ENCODE results near the gene AEBP2. TPM values are rescaled to one million over a fixed set of nuclear protein-coding genes. Genes with fewer than 3 reads are reported as not detected.
"Not testable (repeated sequence)": the region's sequence is repeated elsewhere in the genome, so short reads cannot be mapped to it uniquely, and the experiment has no call there.

The AEBP2 gene, protein sequence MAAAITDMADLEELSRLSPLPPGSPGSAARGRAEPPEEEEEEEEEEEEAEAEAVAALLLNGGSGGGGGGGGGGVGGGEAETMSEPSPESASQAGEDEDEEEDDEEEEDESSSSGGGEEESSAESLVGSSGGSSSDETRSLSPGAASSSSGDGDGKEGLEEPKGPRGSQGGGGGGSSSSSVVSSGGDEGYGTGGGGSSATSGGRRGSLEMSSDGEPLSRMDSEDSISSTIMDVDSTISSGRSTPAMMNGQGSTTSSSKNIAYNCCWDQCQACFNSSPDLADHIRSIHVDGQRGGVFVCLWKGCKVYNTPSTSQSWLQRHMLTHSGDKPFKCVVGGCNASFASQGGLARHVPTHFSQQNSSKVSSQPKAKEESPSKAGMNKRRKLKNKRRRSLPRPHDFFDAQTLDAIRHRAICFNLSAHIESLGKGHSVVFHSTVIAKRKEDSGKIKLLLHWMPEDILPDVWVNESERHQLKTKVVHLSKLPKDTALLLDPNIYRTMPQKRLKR
- total RNA-seq = 10 to 100 TPM; 28.3 to 79.6 TPM

DNA sequence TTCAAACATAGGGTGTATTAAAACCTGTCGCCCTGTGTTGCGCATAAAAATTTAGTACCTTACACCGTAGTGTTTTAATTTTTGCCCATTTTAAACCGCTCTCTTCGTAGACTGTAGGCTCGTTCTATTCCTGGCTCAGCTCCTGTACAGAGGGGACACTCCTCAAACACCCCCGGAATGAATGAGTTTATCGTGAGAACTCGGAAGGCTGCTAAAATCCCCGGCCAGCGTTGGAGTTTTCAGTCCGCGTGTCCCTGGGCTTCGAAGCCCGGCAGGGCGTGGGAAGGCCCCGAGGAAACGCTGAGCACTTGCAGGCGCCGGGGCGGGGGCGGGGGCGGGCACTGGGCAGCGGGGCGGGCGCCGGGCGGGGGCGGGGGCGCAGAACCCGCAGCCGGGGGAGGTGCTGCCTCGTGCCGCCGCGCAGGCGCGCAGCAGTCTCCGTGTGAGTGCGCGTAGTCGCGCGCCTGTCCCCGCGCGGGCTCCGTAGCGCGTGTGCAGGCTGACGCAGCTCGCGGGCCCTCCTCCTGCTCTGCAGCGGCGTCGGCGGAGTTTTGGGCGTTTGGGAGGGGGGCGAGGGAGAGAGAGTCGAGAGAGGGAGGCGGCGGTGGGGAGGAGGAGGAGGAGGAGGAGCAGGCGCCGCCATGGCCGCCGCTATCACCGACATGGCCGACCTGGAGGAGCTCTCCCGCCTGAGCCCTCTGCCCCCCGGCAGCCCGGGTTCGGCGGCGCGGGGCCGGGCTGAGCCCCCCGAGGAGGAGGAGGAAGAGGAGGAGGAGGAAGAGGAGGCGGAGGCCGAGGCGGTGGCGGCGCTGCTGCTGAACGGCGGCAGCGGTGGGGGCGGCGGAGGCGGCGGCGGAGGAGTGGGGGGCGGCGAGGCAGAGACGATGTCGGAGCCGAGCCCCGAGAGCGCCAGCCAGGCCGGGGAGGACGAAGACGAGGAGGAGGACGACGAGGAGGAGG, at the start of gene AEBP2:
TSS of gene AEBP2 (plus strand) at position 434 of the 960 bp plus-strand sequence. CDS start at position 642, 208 bp downstream.
- Histone ChIP-seq H3K4me1 (ENCODE audit: control insufficient read depth in 1 of 2, low read depth in 2 of 2) (peaks cover 14 to 25% of the 10 kb centered on the region in 2 donors), H3K9me3 (no peaks in the 10 kb centered on the region), H3K36me3 (no peaks in the 10 kb centered on the region), H3K27ac (peak within 1 kb of the TSS; percentile 92 to 98), H3K4me3 (peak within 1 kb of the TSS; percentile 99), H3K27me3 (replicated peaks; ENCODE audit: insufficient read depth) (no peaks in the 10 kb centered on the region)
- peak; percentile 77 for ATAC-seq (ENCODE audit: insufficient number of reproducible peaks, low FRiP score, low read depth)
- TF ChIP-seq, protein P1, sequence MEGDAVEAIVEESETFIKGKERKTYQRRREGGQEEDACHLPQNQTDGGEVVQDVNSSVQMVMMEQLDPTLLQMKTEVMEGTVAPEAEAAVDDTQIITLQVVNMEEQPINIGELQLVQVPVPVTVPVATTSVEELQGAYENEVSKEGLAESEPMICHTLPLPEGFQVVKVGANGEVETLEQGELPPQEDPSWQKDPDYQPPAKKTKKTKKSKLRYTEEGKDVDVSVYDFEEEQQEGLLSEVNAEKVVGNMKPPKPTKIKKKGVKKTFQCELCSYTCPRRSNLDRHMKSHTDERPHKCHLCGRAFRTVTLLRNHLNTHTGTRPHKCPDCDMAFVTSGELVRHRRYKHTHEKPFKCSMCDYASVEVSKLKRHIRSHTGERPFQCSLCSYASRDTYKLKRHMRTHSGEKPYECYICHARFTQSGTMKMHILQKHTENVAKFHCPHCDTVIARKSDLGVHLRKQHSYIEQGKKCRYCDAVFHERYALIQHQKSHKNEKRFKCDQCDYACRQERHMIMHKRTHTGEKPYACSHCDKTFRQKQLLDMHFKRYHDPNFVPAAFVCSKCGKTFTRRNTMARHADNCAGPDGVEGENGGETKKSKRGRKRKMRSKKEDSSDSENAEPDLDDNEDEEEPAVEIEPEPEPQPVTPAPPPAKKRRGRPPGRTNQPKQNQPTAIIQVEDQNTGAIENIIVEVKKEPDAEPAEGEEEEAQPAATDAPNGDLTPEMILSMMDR (IDR thresholded peaks at IDR 0.05) = no peak
- peak; percentile 85 for DNase-seq (ENCODE audit: low spot score)

DNA sequence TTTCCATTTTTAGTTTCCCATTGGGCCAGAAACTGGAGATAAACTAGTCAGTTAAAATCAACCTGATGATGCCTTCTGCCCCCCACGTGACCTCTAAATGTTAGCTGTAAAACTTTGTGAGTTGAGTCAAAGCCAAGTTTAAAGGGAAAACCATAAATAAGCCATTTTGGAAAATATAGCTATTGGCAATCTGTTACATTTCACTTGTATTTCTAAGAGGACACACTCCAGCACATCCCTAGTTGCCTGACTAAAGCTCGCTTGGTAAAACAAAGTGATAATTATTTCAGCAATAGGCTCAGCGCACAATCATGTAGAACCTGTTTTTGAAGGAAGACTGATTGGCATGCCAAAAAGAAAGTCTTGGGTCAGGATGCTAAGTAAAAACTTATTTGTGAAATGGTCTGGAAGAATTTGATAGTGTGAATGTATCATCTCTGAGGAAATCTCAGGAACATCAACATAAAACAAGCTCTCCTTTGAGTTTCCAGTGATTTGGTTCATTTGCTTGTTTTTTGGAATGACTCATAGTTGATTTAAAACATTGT, 49.2 kb upstream of the AEBP2 start:
- H3K9me3 ChIP-seq = no peaks in the 10 kb centered on the region
- H3K4me1 ChIP-seq (ENCODE audit: control insufficient read depth in 1 of 2, low read depth in 2 of 2) = no peaks in the 10 kb centered on the region
- ATAC-seq (ENCODE audit: insufficient number of reproducible peaks, low FRiP score, low read depth) (no peak), DNase-seq (ENCODE audit: low spot score) (no peak)
- no peak overlapping the region for H3K4me3 ChIP-seq
- no peaks in the 10 kb centered on the region for H3K36me3 ChIP-seq
- H3K27ac ChIP-seq = no peak overlapping the region
- H3K27me3 ChIP-seq (replicated peaks; ENCODE audit: insufficient read depth) = no peaks in the 10 kb centered on the region
- TF ChIP-seq, protein P1 (IDR thresholded peaks at IDR 0.05) = no peak

DNA sequence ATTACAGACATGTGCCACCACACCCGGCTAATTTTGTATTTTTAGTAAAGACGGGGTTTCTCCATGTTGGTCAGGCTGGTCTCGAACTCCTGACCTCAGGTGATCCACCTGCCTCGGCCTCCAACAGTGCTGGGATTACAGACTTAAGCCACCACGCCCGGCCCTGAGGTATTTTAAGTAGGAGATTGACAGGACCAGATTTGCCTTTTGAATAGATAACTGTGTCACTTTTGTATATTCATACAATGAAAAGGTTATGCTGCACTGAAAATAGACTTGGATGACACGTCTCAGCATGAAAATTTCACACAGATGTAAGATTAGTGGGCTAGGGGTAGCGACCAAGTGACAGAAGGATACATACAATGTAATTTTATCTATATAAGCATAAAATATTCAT, 46.6 kb upstream of the AEBP2 start:
- H3K4me1 ChIP-seq (ENCODE audit: control insufficient read depth in 1 of 2, low read depth in 2 of 2); ATAC-seq (ENCODE audit: insufficient number of reproducible peaks, low FRiP score, low read depth); H3K4me3 ChIP-seq; H3K9me3 ChIP-seq; H3K27me3 ChIP-seq (replicated peaks; ENCODE audit: insufficient read depth); H3K36me3 ChIP-seq; H3K27ac ChIP-seq; DNase-seq (ENCODE audit: low spot score): not testable (repeated sequence)

DNA sequence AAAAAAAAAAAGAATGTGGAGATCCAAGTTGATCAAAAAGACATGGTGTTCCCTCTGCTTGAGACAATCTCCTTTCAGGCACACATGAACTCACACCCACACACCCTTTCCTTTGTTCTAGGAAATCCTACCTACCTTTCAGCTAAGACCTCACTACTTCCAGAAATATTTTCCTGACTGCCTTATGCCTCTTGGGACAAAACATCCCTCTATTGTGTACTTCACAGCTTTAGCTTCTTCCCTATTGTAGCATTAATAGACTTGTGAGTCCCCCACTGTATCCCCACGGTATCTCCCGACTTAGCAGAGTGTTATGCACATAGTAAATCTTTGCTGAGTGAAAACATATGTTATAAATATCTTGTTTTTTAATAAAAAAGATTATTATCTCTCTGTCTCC, 44.9 kb upstream of the AEBP2 start:
- Histone ChIP-seq H3K4me1 (ENCODE audit: control insufficient read depth in 1 of 2, low read depth in 2 of 2) (no peaks in the 10 kb centered on the region), H3K4me3 (no peak overlapping the region), H3K36me3 (no peaks in the 10 kb centered on the region), H3K9me3 (no peaks in the 10 kb centered on the region), H3K27ac (no peak overlapping the region), H3K27me3 (replicated peaks; ENCODE audit: insufficient read depth) (no peaks in the 10 kb centered on the region)
- TF ChIP-seq, protein P1 (IDR thresholded peaks at IDR 0.05) = no peak
- ATAC-seq (ENCODE audit: insufficient number of reproducible peaks, low FRiP score, low read depth) (no peak), DNase-seq (ENCODE audit: low spot score) (no peak)

DNA sequence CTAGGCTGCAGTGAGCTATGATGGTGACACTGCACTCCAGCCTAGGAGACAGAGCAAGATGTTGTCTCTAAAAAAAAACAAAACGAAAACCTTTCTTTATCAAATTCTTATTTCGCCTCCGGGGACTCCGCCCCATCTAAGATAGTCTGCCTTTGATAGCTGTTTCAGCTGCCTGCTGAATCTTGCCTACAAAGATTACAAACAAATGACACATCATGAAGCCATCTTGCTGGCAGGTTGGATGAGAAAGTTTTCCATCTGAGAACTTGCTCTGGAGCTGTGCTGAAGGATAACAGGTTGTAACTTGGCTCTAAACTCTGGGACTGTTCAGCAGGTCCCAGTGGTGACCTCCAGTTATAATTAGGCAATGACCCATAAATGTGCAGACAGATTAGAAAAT, 41.8 kb upstream of the AEBP2 start:
- peaks cover 0 to 5% of the 10 kb centered on the region in 2 donors for H3K4me1 ChIP-seq (ENCODE audit: control insufficient read depth in 1 of 2, low read depth in 2 of 2)
- DNase-seq (ENCODE audit: low spot score) (no peak), ATAC-seq (ENCODE audit: insufficient number of reproducible peaks, low FRiP score, low read depth) (no peak)
- H3K27ac ChIP-seq = no peak overlapping the region
- no peaks in the 10 kb centered on the region for H3K27me3 ChIP-seq (replicated peaks; ENCODE audit: insufficient read depth)
- H3K9me3 ChIP-seq = no peaks in the 10 kb centered on the region
- no peaks in the 10 kb centered on the region for H3K36me3 ChIP-seq
- no peak overlapping the region for H3K4me3 ChIP-seq
- TF ChIP-seq, protein P1 (IDR thresholded peaks at IDR 0.05) = no peak

Data from thoracic aorta (tissue), 2 donors.